Ecto neural progenitor cell (in vitro differentiated cells): Measurements from ENCODE around the gene FOXA2.
"Not testable (repeated sequence)": the region's sequence is repeated elsewhere in the genome, so short reads cannot be mapped to it uniquely, and the experiment has no call there.

ENCODE experiments used
- DNase-seq: peaks from one replicate; pipeline ENCODE4 v3.0.0-alpha.2; 2018; ENCODE audit warnings: low spot score

FOXA2 gene

GRCh38 chr20:22567944-22568871 is 16.2 kb downstream of the FOXA2 start:
- no peak for DNase-seq

- DNase-seq = no peak
Observed at GRCh38 chr20:22566876-22567658, 17.3 kb downstream of the FOXA2 start.

- DNase-seq = no peak
Observed at GRCh38 chr20:22563062-22563965, 21.1 kb downstream of the FOXA2 start.

GRCh38 chr20:22562620-22563019 is 21.8 kb downstream of the FOXA2 start:
- no peak for DNase-seq

GRCh38 chr20:22561965-22562577 is 22.3 kb downstream of the FOXA2 start:
- DNase-seq = no peak

DNA sequence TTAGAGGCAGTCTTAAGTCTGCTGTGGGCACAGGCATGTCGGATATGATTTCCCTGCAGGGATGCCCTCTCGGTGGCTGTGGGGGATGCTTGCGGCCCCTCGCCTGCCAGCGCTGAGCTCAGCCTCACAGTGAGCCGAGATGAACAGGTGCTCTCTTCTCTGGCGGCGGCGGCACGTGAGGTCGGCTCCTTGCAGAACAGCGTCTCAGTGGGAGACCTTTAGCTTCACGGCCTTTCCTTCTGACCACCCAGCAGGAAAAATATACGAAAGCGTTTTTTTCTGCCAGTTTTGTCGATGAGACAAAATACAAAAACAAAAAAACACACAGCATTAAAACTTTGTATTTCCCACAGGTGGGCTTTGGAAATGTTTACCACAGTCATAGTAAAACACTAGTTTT is 23.6 kb downstream of the FOXA2 start:
- no peak for DNase-seq

DNA sequence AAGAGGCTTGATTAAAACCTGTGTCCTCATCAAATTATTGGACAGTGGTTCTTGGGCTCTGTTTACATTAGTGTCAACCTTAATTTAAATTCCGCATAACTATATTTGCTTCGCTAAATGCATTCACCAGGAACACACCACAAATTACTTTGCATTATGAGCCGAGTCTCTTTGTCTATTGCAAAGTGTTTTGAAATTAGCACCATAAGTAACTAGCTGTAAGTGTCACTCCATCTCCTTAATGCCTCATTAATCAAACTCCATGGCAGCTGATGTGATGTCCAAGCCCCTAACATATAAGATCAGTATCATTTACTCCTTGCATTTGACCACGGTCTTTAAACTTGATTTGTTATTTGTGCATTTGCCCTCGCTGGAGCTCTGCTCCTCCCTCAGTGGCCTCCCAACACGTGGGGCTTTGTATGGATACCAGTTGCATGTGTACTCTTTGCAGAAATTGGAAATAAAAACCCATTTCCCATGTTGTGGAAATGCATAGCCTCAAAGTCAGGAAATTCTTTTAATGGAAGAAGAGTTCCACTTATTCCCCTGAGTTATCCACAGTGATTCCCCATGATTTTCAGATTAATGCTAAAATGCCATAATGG is 24.6 kb downstream of the FOXA2 start:
- DNase-seq = no peak

- DNase-seq = no peak
Observed at GRCh38 chr20:22557403-22558276, 26.7 kb downstream of the FOXA2 start.

DNA sequence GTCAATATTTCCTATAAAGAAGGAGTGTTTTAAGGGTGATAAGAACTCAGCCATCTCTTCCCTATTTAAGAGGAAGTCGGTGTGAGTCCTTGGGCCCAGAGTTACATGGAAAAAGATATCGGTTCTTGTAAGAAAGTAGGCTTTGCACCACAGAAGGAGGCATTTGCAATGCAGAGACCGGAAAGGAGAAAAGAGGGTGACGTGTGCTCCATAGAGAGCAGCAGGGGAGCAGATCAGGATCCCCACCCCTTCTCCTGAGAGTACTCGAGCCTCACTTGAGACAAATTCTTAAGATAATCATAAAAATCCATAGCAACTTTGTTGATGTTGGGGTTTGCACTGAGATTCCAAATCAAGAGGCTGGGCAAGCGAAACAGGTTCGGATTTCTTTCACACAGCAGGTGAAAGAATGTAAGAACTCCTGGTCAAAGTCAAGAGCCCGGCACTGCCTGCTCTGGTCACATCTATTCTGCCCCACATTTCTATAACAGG is 27.8 kb downstream of the FOXA2 start:
- no peak for DNase-seq

GRCh38 chr20:22555791-22556564 is 28.4 kb downstream of the FOXA2 start:
- no peak for DNase-seq

- no peak for DNase-seq
Observed at GRCh38 chr20:22554391-22554790, 30.0 kb downstream of the FOXA2 start.

DNA sequence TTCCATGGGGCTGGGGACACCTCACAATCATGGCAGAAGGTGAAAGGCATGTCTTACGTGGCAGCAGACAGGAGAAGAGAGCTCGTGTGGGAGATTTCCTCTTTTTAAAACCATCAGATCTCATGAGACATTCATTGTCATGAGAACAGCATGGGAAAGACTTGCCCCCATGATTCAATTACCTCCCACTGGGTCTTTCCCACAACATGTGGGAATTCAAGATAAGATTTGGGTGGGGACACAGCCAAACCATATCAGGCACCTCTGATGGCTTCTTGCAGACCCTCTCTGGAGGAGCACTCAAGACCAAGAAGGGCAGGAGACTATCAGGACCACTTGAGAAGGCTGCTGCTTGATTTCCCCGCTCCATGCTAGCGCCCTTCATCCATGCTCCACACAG is 33.9 kb downstream of the FOXA2 start:
- DNase-seq = not testable (repeated sequence)

GRCh38 chr20:22548040-22548439 is 36.3 kb downstream of the FOXA2 start:
- DNase-seq = no peak

- no peak for DNase-seq
Observed at GRCh38 chr20:22546344-22546743, 38.0 kb downstream of the FOXA2 start.

DNA sequence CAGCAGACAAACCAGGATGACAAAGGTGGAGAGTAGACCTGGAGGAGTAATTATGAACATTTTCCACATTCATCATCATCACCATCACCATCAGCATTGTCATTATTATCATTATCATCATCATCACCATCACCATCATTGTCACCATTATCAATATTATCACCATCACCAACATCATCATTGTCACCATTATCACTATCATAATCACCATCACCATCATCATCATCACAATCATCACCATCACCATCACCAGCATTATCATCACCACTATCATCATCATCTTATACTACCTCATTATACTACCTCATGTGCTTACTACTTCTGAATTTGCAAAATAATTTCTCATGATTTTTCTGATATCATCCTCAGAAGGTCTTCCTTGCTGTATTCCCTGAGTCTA is 39.3 kb downstream of the FOXA2 start:
- no peak for DNase-seq

DNA sequence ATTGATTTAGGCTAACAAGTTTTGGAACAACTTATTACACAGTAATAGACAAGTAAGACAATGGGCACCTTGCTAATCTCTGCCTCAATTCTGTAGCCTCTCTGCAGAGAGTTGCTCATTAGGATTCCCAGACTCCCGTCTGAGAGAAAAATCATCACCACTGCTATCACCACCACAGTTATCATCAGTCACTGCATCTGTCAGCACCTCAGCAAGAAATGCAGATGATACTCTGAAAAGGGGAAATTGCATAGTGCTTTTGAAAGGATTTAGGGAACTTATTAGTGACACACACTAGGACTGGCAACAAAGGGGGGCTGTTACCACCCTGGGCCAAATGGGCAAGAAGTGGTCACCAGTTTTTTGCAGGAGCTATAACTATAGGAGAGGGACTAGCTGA is 39.9 kb downstream of the FOXA2 start:
- no peak for DNase-seq

GRCh38 chr20:22542427-22542826 is 41.9 kb downstream of the FOXA2 start:
- DNase-seq = no peak

DNA sequence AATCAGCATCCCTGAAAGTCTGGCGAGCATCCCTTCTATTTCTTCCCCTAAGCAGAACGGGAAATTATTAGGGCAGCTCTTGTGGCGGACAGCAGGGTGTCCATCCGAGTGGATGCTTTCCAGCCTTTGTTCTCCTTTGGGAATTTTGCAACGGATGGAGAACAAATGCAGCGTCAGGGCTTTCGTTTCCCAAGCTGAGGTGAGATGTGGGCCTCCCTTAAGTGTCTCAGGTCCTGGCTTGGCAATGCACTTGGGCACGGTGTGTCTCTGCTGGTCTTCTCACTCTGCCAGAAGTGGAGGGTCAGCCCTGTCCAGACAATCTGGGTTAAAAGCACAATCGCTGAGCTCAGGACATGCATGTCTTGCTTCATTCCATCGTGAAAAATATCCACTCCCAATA is 43.5 kb downstream of the FOXA2 start:
- no peak for DNase-seq
